NCI-H345 treated with DMSO at 0.1 percent for 48 hours (cell line): Measurements from ENCODE around the gene FAM13A.

ENCODE experiments used
- DNase-seq: peaks from one replicate; lab custom pipeline; 2025; ENCODE audit not compliant: unreplicated experiment; lab: John Stamatoyannopoulos, UW

FAM13A gene

DNA sequence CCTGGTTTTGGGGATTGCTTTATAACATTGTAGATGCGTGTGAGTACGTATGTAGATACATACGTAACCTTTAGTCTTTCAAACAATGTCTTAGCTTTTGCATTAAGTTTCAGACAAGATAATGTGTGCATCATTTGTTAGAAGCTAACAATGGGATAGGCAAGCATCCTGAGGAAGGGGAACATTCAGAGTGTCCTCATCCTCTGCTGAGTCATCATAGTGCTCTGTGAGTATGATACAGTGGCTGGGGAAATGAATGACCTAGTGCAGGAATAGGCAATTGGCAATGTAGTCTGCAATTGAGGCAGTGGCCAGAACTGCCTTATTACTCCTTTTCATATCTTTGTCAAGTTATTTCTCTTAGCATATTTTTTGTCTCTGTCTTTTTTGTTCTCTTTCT lies 366.6 kb downstream of the FAM13A start:
- DNase-seq = no peak

DNA sequence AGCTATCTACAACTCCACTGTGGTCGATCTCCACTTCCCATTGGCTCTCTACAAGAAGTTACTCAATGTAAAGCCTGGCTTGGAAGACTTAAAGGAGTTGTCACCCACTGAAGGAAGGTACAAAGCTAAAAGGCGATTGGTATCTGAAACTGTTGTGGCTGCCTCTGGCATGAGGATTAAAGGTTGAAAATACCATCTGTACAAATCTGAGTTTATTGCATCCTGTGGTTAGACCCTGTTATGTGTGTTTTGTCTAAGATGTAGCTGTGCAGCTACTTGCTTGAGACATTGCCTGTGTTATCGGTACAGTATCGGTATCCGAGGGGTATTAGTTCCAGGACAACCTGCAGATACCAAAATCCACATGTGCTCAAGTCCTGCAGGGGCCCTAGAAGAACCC lies 375.8 kb downstream of the FAM13A start:
- DNase-seq = no peak
